ENCODE measurements around the gene FGFR3.

Gene FGFR3

GRCh38 chr4:1792832-1793495, at the start of gene FGFR3:
Gene FGFR3 (plus strand): TSS chr4:1793293. CDS start chr4:1793935, 642 bp downstream.
- peak; percentile 60 for DNase-seq (ENCODE audit: low spot score)

DNA sequence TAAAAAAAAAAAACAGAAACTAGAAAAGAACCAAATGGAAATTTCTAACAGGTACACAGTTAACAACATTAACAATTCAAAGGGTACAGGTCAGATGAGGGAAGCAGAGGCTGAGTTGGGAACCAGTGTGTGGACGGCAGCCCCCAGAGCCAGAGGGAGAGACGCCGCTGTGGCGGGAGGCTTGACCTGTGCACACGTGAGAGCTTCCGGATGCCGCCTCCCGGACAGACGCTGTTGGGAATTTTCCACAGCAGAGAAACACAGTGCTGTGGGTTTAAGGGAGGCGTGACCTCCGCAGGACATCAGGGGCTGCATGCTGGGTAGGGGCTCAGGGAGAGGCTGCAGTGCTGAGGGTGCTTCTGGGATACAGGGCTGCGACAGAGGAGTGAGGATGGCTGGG, 49.5 kb upstream of the FGFR3 start:
- DNase-seq (ENCODE audit: low spot score) = no peak

- no peak for DNase-seq (ENCODE audit: low spot score)
Measured at GRCh38 chr4:1743975-1744374, 49.1 kb upstream of the FGFR3 start.

- DNase-seq (ENCODE audit: low spot score) = no peak
Measured at GRCh38 chr4:1744552-1744951, 48.5 kb upstream of the FGFR3 start.

- no peak for DNase-seq (ENCODE audit: low spot score)
Measured at GRCh38 chr4:1745165-1745564, 47.9 kb upstream of the FGFR3 start.

DNA sequence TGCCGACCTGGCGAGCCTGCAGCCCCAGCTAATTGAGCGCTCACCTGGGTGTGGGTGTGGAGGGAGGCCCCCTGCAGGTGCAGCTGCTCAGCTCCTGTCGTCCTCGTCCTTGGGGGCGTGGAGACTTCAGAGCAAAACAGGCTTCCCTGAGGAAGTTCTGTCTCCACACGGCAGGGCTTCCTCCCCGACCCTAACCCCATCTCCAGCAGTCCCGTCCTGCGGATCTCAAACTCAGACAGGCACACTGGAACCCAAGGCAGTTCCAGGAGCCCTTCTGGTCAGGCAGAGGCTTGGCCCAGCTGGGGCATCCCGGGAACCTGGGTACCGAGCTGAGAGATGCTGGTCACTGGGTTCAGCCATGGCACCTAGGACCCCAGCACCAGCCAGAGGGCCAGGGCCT, 47.4 kb upstream of the FGFR3 start:
- DNase-seq (ENCODE audit: low spot score) = no peak

- peak; percentile 74 for DNase-seq (ENCODE audit: low spot score)
Measured at GRCh38 chr4:1746265-1746691, 46.8 kb upstream of the FGFR3 start.

DNA sequence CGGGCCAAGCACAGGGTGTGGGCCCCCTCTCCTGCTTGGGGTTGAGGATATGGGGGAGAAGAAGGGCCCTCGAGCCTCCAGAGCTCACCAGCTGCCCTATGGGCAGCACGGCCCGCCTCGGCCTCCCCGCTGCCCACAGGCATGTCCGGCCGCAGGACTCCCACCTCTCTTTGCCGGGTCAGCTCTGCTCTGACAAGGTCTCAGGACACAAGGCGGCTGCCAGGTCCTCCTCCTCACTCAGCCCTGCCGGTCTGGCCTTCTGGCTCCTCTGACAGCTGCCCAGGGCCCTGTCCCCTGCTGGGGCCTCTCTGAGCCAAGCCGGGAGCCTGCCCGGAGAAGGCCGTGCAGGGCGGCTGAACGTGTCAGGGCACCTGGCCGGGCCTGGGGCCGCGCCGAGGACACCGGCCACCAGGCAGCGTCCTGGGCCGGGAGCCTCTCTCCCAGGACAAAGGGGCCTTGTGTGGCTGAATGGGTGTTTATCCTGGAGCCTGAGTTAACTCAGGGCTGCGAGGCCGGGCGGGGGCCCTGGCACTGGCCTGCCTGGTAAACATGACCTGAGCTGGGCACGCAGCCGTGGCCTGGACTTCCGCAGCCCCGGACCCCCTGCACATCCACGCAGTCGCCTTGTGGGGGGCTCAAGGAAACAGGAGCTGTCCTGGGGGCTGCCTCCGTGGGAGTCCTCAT, 46.0 kb upstream of the FGFR3 start:
- DNase-seq (ENCODE audit: low spot score) = no peak

DNA sequence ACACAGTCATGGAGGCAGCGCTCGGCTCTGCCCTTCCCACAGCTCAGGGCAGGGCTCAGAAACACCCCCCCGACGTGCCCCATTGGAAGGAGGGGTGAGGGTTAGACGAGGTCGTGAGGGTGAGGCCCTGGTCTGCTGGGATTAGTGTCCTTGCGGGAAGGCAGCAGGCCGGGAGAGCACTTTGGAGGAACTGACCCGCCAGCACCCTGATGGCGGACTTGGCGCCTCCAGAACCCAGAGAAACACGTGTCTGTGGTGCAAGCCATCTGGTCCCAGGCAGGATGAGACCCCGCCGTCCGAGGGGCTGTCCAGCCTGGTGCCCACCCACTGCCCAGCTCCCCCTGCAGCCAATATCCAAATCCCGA, 45.5 kb upstream of the FGFR3 start:
- DNase-seq (ENCODE audit: low spot score) = no peak

GRCh38 chr4:1748465-1748995, 44.6 kb upstream of the FGFR3 start:
- DNase-seq (ENCODE audit: low spot score) = peak; percentile 71

- no peak for DNase-seq (ENCODE audit: low spot score)
Measured at GRCh38 chr4:1749370-1749769, 43.7 kb upstream of the FGFR3 start.

DNA sequence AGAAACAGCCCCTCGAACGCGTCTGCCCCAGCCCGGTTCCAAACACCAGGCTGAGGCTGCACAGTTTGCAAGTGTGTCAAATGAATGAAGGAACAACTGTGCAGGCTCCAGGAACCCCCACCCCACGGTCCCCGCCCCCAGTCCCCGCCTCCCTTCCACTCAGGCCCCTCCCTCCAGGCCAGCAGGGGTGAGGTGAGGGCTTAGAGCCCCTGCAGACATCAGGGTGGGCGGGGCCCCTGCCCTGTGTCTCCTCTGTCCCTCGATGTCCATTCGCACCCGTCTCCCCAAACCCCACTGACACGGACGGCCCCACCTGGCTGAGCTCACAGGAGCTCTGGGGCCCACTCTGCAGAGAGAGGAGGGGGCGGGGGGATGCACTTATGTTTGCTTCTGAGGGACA, 43.3 kb upstream of the FGFR3 start:
- DNase-seq (ENCODE audit: low spot score) = no peak

GRCh38 chr4:1750381-1751154, 42.5 kb upstream of the FGFR3 start:
- DNase-seq (ENCODE audit: low spot score) = no peak

- no peak for DNase-seq (ENCODE audit: low spot score)
Measured at GRCh38 chr4:1751155-1751918, 41.8 kb upstream of the FGFR3 start.

- DNase-seq (ENCODE audit: low spot score) = no peak
Measured at GRCh38 chr4:1751919-1752283, 41.2 kb upstream of the FGFR3 start.

GRCh38 chr4:1752284-1753041, 40.6 kb upstream of the FGFR3 start:
- DNase-seq (ENCODE audit: low spot score) = no peak

DNA sequence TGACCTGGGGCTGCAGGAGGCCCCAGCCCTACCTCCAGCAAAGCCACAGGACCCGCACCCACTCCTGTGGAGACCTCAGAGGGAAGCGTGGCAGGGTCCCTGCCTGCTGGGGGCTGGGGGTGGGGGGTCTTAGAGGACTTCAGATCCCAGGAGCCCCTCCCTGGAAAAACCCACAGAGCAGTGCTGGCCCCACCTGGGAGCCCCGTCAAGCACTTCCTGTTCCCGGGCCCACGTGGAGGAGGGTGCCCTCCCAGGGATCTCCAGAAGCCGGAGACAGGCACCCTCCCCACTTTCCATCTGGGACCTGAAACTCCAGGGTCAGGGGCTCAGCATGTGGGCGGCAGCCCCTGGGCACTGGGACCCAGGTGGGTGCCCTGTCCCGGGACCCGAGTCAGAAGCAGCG, 39.8 kb upstream of the FGFR3 start:
- DNase-seq (ENCODE audit: low spot score) = no peak

- DNase-seq (ENCODE audit: low spot score) = no peak
Measured at GRCh38 chr4:1753697-1754311, 39.3 kb upstream of the FGFR3 start.

GRCh38 chr4:1754336-1754735, 38.8 kb upstream of the FGFR3 start:
- no peak for DNase-seq (ENCODE audit: low spot score)

- no peak for DNase-seq (ENCODE audit: low spot score)
Measured at GRCh38 chr4:1755297-1755696, 37.8 kb upstream of the FGFR3 start.

GRCh38 chr4:1756079-1756478, 37.0 kb upstream of the FGFR3 start:
- DNase-seq (ENCODE audit: low spot score) = no peak

Data from RKO (cell line).